T-helper 2 cell treated with Interferon-gamma antibody and Interleukin-4, amounts not matched to agents 5 μg/mL and 100 μg/mL, for 36 hours (primary cell): ENCODE data around the gene SPRED1.
"Not testable (repeated sequence)": the region's sequence is repeated elsewhere in the genome, so short reads cannot be mapped to it uniquely, and the experiment has no call there.

ENCODE experiments used
- DNase-seq: peaks from one replicate; pipeline ENCODE4 v3.0.0; 2021; ENCODE audit warnings: low spot score
- H3K27ac Mint-ChIP-seq: one replicate; pipeline ENCODE4 v1.8.0; 2021; ENCODE audit warnings: mild to moderate bottlenecking, mixed read lengths
- H3K27me3 Mint-ChIP-seq: one replicate; pipeline ENCODE4 v1.8.0; 2021; ENCODE audit warnings: low read depth, mixed read lengths
- H3K36me3 Mint-ChIP-seq: one replicate; pipeline ENCODE4 v1.8.0; 2021; ENCODE audit warnings: low read depth, mixed read lengths
- H3K4me1 Mint-ChIP-seq: one replicate; pipeline ENCODE4 v1.8.0; 2021; ENCODE audit warnings: low read depth, mixed read lengths
- H3K4me3 Mint-ChIP-seq: one replicate; pipeline ENCODE4 v1.8.0; 2022; ENCODE audit warnings: mild to moderate bottlenecking, moderate library complexity, mixed read lengths
- H3K9me3 Mint-ChIP-seq: one replicate; pipeline ENCODE4 v1.8.0; 2021; ENCODE audit warnings: mixed read lengths

Gene SPRED1

GRCh38 chr15:38254051-38254883 lies 1.6 kb downstream of the SPRED1 start:
- no peak overlapping the region for H3K27ac Mint-ChIP-seq
- peak overlapping the region; percentile 66 for H3K4me3 Mint-ChIP-seq
- H3K9me3 Mint-ChIP-seq, result no peaks in the 10 kb centered on the region
- no peak for DNase-seq
- no peaks in the 10 kb centered on the region for H3K36me3 Mint-ChIP-seq
- peaks cover 60% of the 10 kb centered on the region for H3K27me3 Mint-ChIP-seq
- peaks cover 25% of the 10 kb centered on the region for H3K4me1 Mint-ChIP-seq

GRCh38 chr15:38255690-38256089 lies 3.1 kb downstream of the SPRED1 start:
- no peaks in the 10 kb centered on the region for H3K36me3 Mint-ChIP-seq
- peaks cover 25% of the 10 kb centered on the region for H3K4me1 Mint-ChIP-seq
- peaks cover 46% of the 10 kb centered on the region for H3K27me3 Mint-ChIP-seq
- H3K4me3 Mint-ChIP-seq, result no peak overlapping the region
- DNase-seq, result no peak
- no peak overlapping the region for H3K27ac Mint-ChIP-seq
- no peaks in the 10 kb centered on the region for H3K9me3 Mint-ChIP-seq

- no peak overlapping the region for H3K4me3 Mint-ChIP-seq
- no peaks in the 10 kb centered on the region for H3K9me3 Mint-ChIP-seq
- H3K27me3 Mint-ChIP-seq, result peaks cover 34% of the 10 kb centered on the region
- DNase-seq, result no peak
- no peaks in the 10 kb centered on the region for H3K36me3 Mint-ChIP-seq
- H3K4me1 Mint-ChIP-seq, result peaks cover 16% of the 10 kb centered on the region
- no peak overlapping the region for H3K27ac Mint-ChIP-seq
These were observed 5.0 kb downstream of the SPRED1 start for GRCh38 chr15:38257676-38258075.

GRCh38 chr15:38259134-38259533 lies 6.5 kb downstream of the SPRED1 start:
- Mint-ChIP-seq H3K27me3 (peaks cover 22% of the 10 kb centered on the region), H3K27ac (no peak overlapping the region), H3K36me3 (no peaks in the 10 kb centered on the region), H3K4me3 (no peak overlapping the region), H3K9me3 (no peaks in the 10 kb centered on the region), H3K4me1 (peaks cover 5% of the 10 kb centered on the region)
- DNase-seq, result no peak

- no peak for DNase-seq
- Mint-ChIP-seq H3K4me3 (no peak overlapping the region), H3K36me3 (no peaks in the 10 kb centered on the region), H3K9me3 (no peaks in the 10 kb centered on the region), H3K27ac (no peak overlapping the region), H3K27me3 (peaks cover 12% of the 10 kb centered on the region), H3K4me1 (no peaks in the 10 kb centered on the region)
These were observed 7.4 kb downstream of the SPRED1 start for GRCh38 chr15:38260077-38260476.

GRCh38 chr15:38263251-38263650 lies 10.6 kb downstream of the SPRED1 start:
- H3K4me1 Mint-ChIP-seq, result no peaks in the 10 kb centered on the region
- no peak for DNase-seq
- H3K9me3 Mint-ChIP-seq, result no peaks in the 10 kb centered on the region
- no peaks in the 10 kb centered on the region for H3K27me3 Mint-ChIP-seq
- H3K36me3 Mint-ChIP-seq, result no peaks in the 10 kb centered on the region
- H3K27ac Mint-ChIP-seq, result no peak overlapping the region
- no peak overlapping the region for H3K4me3 Mint-ChIP-seq

- no peak overlapping the region for H3K4me3 Mint-ChIP-seq
- DNase-seq, result no peak
- no peaks in the 10 kb centered on the region for H3K4me1 Mint-ChIP-seq
- H3K9me3 Mint-ChIP-seq, result no peaks in the 10 kb centered on the region
- H3K36me3 Mint-ChIP-seq, result no peaks in the 10 kb centered on the region
- H3K27me3 Mint-ChIP-seq, result no peaks in the 10 kb centered on the region
- no peak overlapping the region for H3K27ac Mint-ChIP-seq
These were observed 11.4 kb downstream of the SPRED1 start for GRCh38 chr15:38263996-38264395.

GRCh38 chr15:38266247-38266986 lies 13.8 kb downstream of the SPRED1 start:
- H3K27ac Mint-ChIP-seq, result no peak overlapping the region
- no peaks in the 10 kb centered on the region for H3K9me3 Mint-ChIP-seq
- H3K4me3 Mint-ChIP-seq, result no peak overlapping the region
- no peak for DNase-seq
- H3K4me1 Mint-ChIP-seq, result no peaks in the 10 kb centered on the region
- H3K36me3 Mint-ChIP-seq, result no peaks in the 10 kb centered on the region
- H3K27me3 Mint-ChIP-seq, result no peaks in the 10 kb centered on the region

GRCh38 chr15:38267421-38268022 lies 14.9 kb downstream of the SPRED1 start:
- no peak for DNase-seq
- no peaks in the 10 kb centered on the region for H3K27me3 Mint-ChIP-seq
- H3K9me3 Mint-ChIP-seq, result no peaks in the 10 kb centered on the region
- no peak overlapping the region for H3K4me3 Mint-ChIP-seq
- no peaks in the 10 kb centered on the region for H3K4me1 Mint-ChIP-seq
- no peaks in the 10 kb centered on the region for H3K36me3 Mint-ChIP-seq
- H3K27ac Mint-ChIP-seq, result no peak overlapping the region

- Mint-ChIP-seq H3K27me3 (peaks cover 3% of the 10 kb centered on the region), H3K4me3 (no peak overlapping the region), H3K4me1 (no peaks in the 10 kb centered on the region), H3K36me3 (no peaks in the 10 kb centered on the region), H3K27ac (no peak overlapping the region), H3K9me3 (no peaks in the 10 kb centered on the region)
- no peak for DNase-seq
These were observed 18.5 kb downstream of the SPRED1 start for GRCh38 chr15:38271144-38271543.

- H3K4me3 Mint-ChIP-seq, result no peak overlapping the region
- H3K9me3 Mint-ChIP-seq, result no peaks in the 10 kb centered on the region
- no peaks in the 10 kb centered on the region for H3K4me1 Mint-ChIP-seq
- no peaks in the 10 kb centered on the region for H3K36me3 Mint-ChIP-seq
- H3K27me3 Mint-ChIP-seq, result peaks cover 3% of the 10 kb centered on the region
- no peak for DNase-seq
- H3K27ac Mint-ChIP-seq, result no peak overlapping the region
These were observed 19.3 kb downstream of the SPRED1 start for GRCh38 chr15:38271895-38272294.

GRCh38 chr15:38272431-38272830 lies 19.8 kb downstream of the SPRED1 start:
- not testable (repeated sequence) for H3K27ac Mint-ChIP-seq, H3K9me3 Mint-ChIP-seq, DNase-seq, H3K27me3 Mint-ChIP-seq, H3K4me3 Mint-ChIP-seq, H3K36me3 Mint-ChIP-seq, H3K4me1 Mint-ChIP-seq

- DNase-seq, result no peak
- Mint-ChIP-seq H3K4me1 (no peaks in the 10 kb centered on the region), H3K27me3 (peaks cover 3% of the 10 kb centered on the region), H3K9me3 (no peaks in the 10 kb centered on the region), H3K27ac (no peak overlapping the region), H3K36me3 (no peaks in the 10 kb centered on the region), H3K4me3 (no peak overlapping the region)
These were observed 21.5 kb downstream of the SPRED1 start for GRCh38 chr15:38274135-38274534.

GRCh38 chr15:38275959-38276358 lies 23.3 kb downstream of the SPRED1 start:
- Mint-ChIP-seq H3K9me3 (no peaks in the 10 kb centered on the region), H3K36me3 (no peaks in the 10 kb centered on the region), H3K4me1 (no peaks in the 10 kb centered on the region), H3K4me3 (no peak overlapping the region), H3K27ac (no peak overlapping the region), H3K27me3 (peaks cover 3% of the 10 kb centered on the region)
- no peak for DNase-seq
